NCI-H446 (cell line): ENCODE results near the gene FOXP1.

ENCODE experiments used
- DNase-seq, 2 experiments: peaks; one replicate each; lab custom pipeline; 2025; lab: John Stamatoyannopoulos, UW

FOXP1 gene

GRCh38 chr3:71127052-71127831 lies 456.3 kb downstream of the FOXP1 start:
- DNase-seq = no peak

GRCh38 chr3:71125738-71126137 lies 457.8 kb downstream of the FOXP1 start:
- no peak for DNase-seq

GRCh38 chr3:71124048-71124447 lies 459.5 kb downstream of the FOXP1 start:
- DNase-seq = no peak

GRCh38 chr3:71122641-71123040 lies 460.9 kb downstream of the FOXP1 start:
- DNase-seq = no peak

- no peak for DNase-seq
These were observed 461.9 kb downstream of the FOXP1 start for GRCh38 chr3:71121429-71122167.

- no peak for DNase-seq
These were observed 463.5 kb downstream of the FOXP1 start for GRCh38 chr3:71120012-71120411.

GRCh38 chr3:71119171-71119570 lies 464.4 kb downstream of the FOXP1 start:
- DNase-seq = no peak

- DNase-seq = no peak
These were observed 465.1 kb downstream of the FOXP1 start for GRCh38 chr3:71118436-71118835.

GRCh38 chr3:71117572-71118247 lies 465.8 kb downstream of the FOXP1 start:
- DNase-seq = no peak

GRCh38 chr3:71114610-71115009 lies 468.9 kb downstream of the FOXP1 start:
- DNase-seq = no peak

- DNase-seq = no peak
These were observed 471.0 kb downstream of the FOXP1 start for GRCh38 chr3:71112576-71112975.

GRCh38 chr3:71111784-71112440 lies 471.6 kb downstream of the FOXP1 start:
- DNase-seq = no peak

GRCh38 chr3:71110385-71111222 lies 472.9 kb downstream of the FOXP1 start:
- no peak for DNase-seq

GRCh38 chr3:71109977-71110285 lies 473.6 kb downstream of the FOXP1 start:
- DNase-seq = no peak

GRCh38 chr3:71109241-71109976 lies 474.1 kb downstream of the FOXP1 start:
- no peak for DNase-seq

- DNase-seq = no peak
These were observed 475.6 kb downstream of the FOXP1 start for GRCh38 chr3:71107926-71108325.

- no peak for DNase-seq
These were observed 478.6 kb downstream of the FOXP1 start for GRCh38 chr3:71104976-71105375.

- DNase-seq = no peak
These were observed 479.0 kb downstream of the FOXP1 start for GRCh38 chr3:71104556-71104955.

GRCh38 chr3:71104121-71104541 lies 479.4 kb downstream of the FOXP1 start:
- DNase-seq = no peak

GRCh38 chr3:71103430-71103921 lies 480.1 kb downstream of the FOXP1 start:
- DNase-seq = no peak
